WTC11 (cell line): ENCODE results near the gene CLN5. TPM values are rescaled to one million over a fixed set of nuclear protein-coding genes. Genes with fewer than 3 reads are reported as not detected.

Experiments
- CBFB ChIP-seq: sonication (generic); formaldehyde crosslinking; IDR thresholded peaks from 2 replicates; pipeline ENCODE4 v1.8.1; 2022; ENCODE audit warnings: mild to moderate bottlenecking, low read depth, missing genetic modification reagents
- ETV6 ChIP-seq: sonication (generic); formaldehyde crosslinking; IDR thresholded peaks from 2 replicates; pipeline ENCODE4 v1.8.1; 2022; ENCODE audit warnings: mild to moderate bottlenecking, missing genetic modification reagents
- GABPB1 ChIP-seq: sonication (generic); formaldehyde crosslinking; IDR thresholded peaks from 2 replicates; pipeline ENCODE4 v1.8.1; 2023; ENCODE audit warnings: mild to moderate bottlenecking, missing genetic modification reagents
- NR1H2 ChIP-seq: sonication (generic); formaldehyde crosslinking; IDR thresholded peaks from 2 replicates; pipeline ENCODE4 v1.9.0; 2021; ENCODE audit warnings: mild to moderate bottlenecking, moderate library complexity, missing genetic modification reagents
- SMAD4 ChIP-seq: sonication (generic); formaldehyde crosslinking; IDR thresholded peaks from 2 replicates; pipeline ENCODE4 v1.8.0; 2022; ENCODE audit warnings: mild to moderate bottlenecking, missing genetic modification reagents
- ZNF121 ChIP-seq: sonication (generic); formaldehyde crosslinking; IDR thresholded peaks from 2 replicates; pipeline ENCODE4 v1.8.0; 2023; ENCODE audit warnings: missing genetic modification reagents
- ZNF219 ChIP-seq: sonication (generic); formaldehyde crosslinking; IDR thresholded peaks from 2 replicates; pipeline ENCODE4 v1.8.0; 2023; ENCODE audit warnings: missing genetic modification reagents, mild to moderate bottlenecking, borderline replicate concordance
- total RNA-seq: library from RNA; stranded (reverse); gene quantifications from 3 replicates; pipeline ENCODE4 v1.2.3, GENCODE V29; 2021
- TF ChIP-seq, protein P1 (sequence below): sonication (generic); formaldehyde crosslinking; IDR thresholded peaks from 2 replicates; pipeline ENCODE4 v1.8.0; 2023; ENCODE audit warnings: missing genetic modification reagents, mild to moderate bottlenecking, borderline replicate concordance
- TF ChIP-seq, protein P2 (sequence below): fragments of 250-450 bp; sonication (Bioruptor Pico); conservative IDR thresholded peaks from 2 replicates; pipeline ENCODE4 v1.9.0; 2021; ENCODE audit warnings: mild to moderate bottlenecking
- TF ChIP-seq, protein P3 (sequence below): sonication (generic); formaldehyde crosslinking; IDR thresholded peaks from 2 replicates; pipeline ENCODE4 v1.8.1; 2023; ENCODE audit warnings: mild to moderate bottlenecking, missing genetic modification reagents, borderline replicate concordance
- TF ChIP-seq, protein P4 (sequence below): sonication (generic); formaldehyde crosslinking; IDR thresholded peaks from 2 replicates; pipeline ENCODE4 v1.8.1; 2023; ENCODE audit warnings: mild to moderate bottlenecking, missing genetic modification reagents
- TF ChIP-seq, protein P5 (sequence below): fragments of 250-450 bp; sonication (Bioruptor Pico); IDR thresholded peaks from 2 replicates; pipeline ENCODE4 v1.9.0; 2021; ENCODE audit warnings: mild to moderate bottlenecking
- TF ChIP-seq, protein P6 (sequence below): sonication (generic); formaldehyde crosslinking; IDR thresholded peaks from 2 replicates; pipeline ENCODE4 v1.8.1; 2023; ENCODE audit warnings: mild to moderate bottlenecking, missing genetic modification reagents, moderate library complexity
- TF ChIP-seq, protein P7 (sequence below): sonication (generic); formaldehyde crosslinking; IDR thresholded peaks from 2 replicates; pipeline ENCODE4 v1.8.0; 2022; ENCODE audit warnings: missing genetic modification reagents
- TF ChIP-seq, protein P8 (sequence below): fragments of 200-600 bp; IDR thresholded peaks from 2 replicates; pipeline ENCODE4 v1.8.0; 2022; ENCODE audit warnings: antibody characterized with exemption
- TF ChIP-seq, protein P9 (sequence below): sonication (generic); formaldehyde crosslinking; IDR thresholded peaks from 2 replicates; pipeline ENCODE4 v1.8.1; 2022; ENCODE audit warnings: low read depth, missing genetic modification reagents, borderline replicate concordance

The CLN5 gene
- total RNA-seq, 1 experiment from 2014 or later = 9.2 TPM

DNA sequence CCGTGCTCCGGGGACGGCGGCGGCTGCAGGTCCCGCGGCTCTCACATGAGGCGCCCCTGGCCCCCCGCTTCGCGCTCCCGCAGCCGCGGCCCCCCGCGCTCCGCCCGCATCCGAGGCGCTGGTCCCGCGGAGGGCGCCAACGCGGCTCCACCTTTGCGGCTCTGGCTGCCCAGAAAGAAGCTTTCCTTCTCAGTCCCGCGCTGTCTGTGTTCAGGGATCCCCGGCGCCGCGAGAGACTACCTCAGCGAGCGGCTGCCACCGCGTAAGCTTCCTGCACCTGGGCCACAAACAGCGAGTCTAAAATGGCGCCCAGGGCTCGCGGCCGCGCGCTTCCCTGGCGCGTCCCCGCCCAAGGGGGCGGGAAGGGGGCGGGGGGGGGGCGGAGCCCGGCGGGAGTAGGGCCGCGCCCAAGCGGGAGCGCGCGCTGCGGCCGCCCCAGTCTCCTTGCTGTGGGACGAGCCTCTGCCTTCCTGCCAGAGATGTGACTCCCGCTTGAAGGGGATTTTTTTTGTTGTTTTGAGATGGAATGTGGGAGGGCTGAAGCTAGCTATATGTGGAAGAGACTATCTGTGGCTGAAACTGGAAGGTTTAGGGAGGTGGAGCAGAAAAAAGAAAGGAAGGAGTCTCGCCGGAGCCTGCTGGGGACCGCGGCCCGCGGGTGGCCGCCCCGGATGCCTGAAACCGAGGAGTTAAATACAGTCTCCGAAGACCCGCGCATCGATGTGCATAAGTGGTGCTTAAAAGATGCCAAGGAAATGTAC is 35.2 kb downstream of the CLN5 start, which contains the start of gene FBXL3 (continued):
- TF ChIP-seq, protein P1, sequence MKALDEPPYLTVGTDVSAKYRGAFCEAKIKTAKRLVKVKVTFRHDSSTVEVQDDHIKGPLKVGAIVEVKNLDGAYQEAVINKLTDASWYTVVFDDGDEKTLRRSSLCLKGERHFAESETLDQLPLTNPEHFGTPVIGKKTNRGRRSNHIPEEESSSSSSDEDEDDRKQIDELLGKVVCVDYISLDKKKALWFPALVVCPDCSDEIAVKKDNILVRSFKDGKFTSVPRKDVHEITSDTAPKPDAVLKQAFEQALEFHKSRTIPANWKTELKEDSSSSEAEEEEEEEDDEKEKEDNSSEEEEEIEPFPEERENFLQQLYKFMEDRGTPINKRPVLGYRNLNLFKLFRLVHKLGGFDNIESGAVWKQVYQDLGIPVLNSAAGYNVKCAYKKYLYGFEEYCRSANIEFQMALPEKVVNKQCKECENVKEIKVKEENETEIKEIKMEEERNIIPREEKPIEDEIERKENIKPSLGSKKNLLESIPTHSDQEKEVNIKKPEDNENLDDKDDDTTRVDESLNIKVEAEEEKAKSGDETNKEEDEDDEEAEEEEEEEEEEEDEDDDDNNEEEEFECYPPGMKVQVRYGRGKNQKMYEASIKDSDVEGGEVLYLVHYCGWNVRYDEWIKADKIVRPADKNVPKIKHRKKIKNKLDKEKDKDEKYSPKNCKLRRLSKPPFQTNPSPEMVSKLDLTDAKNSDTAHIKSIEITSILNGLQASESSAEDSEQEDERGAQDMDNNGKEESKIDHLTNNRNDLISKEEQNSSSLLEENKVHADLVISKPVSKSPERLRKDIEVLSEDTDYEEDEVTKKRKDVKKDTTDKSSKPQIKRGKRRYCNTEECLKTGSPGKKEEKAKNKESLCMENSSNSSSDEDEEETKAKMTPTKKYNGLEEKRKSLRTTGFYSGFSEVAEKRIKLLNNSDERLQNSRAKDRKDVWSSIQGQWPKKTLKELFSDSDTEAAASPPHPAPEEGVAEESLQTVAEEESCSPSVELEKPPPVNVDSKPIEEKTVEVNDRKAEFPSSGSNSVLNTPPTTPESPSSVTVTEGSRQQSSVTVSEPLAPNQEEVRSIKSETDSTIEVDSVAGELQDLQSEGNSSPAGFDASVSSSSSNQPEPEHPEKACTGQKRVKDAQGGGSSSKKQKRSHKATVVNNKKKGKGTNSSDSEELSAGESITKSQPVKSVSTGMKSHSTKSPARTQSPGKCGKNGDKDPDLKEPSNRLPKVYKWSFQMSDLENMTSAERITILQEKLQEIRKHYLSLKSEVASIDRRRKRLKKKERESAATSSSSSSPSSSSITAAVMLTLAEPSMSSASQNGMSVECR (CRISPR knock-in tag) = no peak
- no peak for TF ChIP-seq CBFB (CRISPR knock-in tag)
- TF ChIP-seq, protein P2, sequence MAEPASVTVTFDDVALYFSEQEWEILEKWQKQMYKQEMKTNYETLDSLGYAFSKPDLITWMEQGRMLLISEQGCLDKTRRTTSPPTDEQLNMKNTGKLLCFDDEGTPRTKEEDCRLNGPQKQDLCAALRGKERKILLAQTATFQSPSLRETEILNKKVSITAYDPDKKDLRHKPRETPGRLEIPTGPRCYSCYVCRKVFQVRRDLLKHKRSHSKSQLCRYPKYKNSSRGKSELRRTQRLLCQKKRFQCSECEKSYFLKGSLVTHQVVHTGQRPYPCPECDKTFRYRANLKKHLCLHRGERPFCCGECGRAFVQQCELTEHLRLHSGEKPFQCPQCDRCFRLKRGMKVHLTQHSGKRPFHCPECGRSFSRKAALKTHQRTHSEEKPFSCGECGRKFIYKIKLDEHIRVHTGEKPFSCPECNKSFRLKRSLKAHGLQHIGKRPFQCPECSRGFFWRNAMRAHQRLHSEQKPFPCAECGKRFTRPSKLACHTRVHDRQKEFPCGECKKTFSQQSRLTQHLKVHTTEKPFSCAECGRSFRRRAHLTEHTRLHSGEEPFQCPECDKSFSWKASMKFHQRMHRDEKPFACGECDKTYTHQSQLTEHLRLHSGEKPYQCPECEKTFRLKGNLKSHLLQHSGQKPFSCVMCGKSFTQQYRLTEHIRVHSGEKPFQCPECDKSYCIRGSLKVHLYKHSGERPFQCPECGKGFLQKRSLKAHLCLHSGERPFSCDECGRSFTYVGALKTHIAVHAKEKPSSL = no peak
- TF ChIP-seq, protein P3, sequence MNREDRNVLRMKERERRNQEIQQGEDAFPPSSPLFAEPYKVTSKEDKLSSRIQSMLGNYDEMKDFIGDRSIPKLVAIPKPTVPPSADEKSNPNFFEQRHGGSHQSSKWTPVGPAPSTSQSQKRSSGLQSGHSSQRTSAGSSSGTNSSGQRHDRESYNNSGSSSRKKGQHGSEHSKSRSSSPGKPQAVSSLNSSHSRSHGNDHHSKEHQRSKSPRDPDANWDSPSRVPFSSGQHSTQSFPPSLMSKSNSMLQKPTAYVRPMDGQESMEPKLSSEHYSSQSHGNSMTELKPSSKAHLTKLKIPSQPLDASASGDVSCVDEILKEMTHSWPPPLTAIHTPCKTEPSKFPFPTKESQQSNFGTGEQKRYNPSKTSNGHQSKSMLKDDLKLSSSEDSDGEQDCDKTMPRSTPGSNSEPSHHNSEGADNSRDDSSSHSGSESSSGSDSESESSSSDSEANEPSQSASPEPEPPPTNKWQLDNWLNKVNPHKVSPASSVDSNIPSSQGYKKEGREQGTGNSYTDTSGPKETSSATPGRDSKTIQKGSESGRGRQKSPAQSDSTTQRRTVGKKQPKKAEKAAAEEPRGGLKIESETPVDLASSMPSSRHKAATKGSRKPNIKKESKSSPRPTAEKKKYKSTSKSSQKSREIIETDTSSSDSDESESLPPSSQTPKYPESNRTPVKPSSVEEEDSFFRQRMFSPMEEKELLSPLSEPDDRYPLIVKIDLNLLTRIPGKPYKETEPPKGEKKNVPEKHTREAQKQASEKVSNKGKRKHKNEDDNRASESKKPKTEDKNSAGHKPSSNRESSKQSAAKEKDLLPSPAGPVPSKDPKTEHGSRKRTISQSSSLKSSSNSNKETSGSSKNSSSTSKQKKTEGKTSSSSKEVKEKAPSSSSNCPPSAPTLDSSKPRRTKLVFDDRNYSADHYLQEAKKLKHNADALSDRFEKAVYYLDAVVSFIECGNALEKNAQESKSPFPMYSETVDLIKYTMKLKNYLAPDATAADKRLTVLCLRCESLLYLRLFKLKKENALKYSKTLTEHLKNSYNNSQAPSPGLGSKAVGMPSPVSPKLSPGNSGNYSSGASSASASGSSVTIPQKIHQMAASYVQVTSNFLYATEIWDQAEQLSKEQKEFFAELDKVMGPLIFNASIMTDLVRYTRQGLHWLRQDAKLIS (CRISPR knock-in tag) = no peak
- TF ChIP-seq, protein P4, sequence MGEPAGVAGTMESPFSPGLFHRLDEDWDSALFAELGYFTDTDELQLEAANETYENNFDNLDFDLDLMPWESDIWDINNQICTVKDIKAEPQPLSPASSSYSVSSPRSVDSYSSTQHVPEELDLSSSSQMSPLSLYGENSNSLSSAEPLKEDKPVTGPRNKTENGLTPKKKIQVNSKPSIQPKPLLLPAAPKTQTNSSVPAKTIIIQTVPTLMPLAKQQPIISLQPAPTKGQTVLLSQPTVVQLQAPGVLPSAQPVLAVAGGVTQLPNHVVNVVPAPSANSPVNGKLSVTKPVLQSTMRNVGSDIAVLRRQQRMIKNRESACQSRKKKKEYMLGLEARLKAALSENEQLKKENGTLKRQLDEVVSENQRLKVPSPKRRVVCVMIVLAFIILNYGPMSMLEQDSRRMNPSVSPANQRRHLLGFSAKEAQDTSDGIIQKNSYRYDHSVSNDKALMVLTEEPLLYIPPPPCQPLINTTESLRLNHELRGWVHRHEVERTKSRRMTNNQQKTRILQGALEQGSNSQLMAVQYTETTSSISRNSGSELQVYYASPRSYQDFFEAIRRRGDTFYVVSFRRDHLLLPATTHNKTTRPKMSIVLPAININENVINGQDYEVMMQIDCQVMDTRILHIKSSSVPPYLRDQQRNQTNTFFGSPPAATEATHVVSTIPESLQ (CRISPR knock-in tag) = no peak
- peak; percentile 74; the same call in 1 of the 2 replicates for TF ChIP-seq ETV6 (CRISPR knock-in tag)
- no peak for TF ChIP-seq ZNF219
- TF ChIP-seq, protein P5, sequence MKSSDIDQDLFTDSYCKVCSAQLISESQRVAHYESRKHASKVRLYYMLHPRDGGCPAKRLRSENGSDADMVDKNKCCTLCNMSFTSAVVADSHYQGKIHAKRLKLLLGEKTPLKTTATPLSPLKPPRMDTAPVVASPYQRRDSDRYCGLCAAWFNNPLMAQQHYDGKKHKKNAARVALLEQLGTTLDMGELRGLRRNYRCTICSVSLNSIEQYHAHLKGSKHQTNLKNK (CRISPR knock-in tag) = no peak
- TF ChIP-seq SMAD4 (CRISPR knock-in tag) = no peak
- TF ChIP-seq GABPB1 (CRISPR knock-in tag) = no peak; the same call in 1 of the 2 replicates
- TF ChIP-seq ZNF121 = no peak
- TF ChIP-seq, protein P6, sequence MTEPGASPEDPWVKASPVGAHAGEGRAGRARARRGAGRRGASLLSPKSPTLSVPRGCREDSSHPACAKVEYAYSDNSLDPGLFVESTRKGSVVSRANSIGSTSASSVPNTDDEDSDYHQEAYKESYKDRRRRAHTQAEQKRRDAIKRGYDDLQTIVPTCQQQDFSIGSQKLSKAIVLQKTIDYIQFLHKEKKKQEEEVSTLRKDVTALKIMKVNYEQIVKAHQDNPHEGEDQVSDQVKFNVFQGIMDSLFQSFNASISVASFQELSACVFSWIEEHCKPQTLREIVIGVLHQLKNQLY (CRISPR knock-in tag) = no peak
- TF ChIP-seq, protein P7, sequence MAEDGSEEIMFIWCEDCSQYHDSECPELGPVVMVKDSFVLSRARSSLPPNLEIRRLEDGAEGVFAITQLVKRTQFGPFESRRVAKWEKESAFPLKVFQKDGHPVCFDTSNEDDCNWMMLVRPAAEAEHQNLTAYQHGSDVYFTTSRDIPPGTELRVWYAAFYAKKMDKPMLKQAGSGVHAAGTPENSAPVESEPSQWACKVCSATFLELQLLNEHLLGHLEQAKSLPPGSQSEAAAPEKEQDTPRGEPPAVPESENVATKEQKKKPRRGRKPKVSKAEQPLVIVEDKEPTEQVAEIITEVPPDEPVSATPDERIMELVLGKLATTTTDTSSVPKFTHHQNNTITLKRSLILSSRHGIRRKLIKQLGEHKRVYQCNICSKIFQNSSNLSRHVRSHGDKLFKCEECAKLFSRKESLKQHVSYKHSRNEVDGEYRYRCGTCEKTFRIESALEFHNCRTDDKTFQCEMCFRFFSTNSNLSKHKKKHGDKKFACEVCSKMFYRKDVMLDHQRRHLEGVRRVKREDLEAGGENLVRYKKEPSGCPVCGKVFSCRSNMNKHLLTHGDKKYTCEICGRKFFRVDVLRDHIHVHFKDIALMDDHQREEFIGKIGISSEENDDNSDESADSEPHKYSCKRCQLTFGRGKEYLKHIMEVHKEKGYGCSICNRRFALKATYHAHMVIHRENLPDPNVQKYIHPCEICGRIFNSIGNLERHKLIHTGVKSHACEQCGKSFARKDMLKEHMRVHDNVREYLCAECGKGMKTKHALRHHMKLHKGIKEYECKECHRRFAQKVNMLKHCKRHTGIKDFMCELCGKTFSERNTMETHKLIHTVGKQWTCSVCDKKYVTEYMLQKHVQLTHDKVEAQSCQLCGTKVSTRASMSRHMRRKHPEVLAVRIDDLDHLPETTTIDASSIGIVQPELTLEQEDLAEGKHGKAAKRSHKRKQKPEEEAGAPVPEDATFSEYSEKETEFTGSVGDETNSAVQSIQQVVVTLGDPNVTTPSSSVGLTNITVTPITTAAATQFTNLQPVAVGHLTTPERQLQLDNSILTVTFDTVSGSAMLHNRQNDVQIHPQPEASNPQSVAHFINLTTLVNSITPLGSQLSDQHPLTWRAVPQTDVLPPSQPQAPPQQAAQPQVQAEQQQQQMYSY = no peak
- TF ChIP-seq, protein P8, sequence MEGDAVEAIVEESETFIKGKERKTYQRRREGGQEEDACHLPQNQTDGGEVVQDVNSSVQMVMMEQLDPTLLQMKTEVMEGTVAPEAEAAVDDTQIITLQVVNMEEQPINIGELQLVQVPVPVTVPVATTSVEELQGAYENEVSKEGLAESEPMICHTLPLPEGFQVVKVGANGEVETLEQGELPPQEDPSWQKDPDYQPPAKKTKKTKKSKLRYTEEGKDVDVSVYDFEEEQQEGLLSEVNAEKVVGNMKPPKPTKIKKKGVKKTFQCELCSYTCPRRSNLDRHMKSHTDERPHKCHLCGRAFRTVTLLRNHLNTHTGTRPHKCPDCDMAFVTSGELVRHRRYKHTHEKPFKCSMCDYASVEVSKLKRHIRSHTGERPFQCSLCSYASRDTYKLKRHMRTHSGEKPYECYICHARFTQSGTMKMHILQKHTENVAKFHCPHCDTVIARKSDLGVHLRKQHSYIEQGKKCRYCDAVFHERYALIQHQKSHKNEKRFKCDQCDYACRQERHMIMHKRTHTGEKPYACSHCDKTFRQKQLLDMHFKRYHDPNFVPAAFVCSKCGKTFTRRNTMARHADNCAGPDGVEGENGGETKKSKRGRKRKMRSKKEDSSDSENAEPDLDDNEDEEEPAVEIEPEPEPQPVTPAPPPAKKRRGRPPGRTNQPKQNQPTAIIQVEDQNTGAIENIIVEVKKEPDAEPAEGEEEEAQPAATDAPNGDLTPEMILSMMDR = no peak
- no peak for TF ChIP-seq NR1H2 (CRISPR knock-in tag)
- TF ChIP-seq, protein P9, sequence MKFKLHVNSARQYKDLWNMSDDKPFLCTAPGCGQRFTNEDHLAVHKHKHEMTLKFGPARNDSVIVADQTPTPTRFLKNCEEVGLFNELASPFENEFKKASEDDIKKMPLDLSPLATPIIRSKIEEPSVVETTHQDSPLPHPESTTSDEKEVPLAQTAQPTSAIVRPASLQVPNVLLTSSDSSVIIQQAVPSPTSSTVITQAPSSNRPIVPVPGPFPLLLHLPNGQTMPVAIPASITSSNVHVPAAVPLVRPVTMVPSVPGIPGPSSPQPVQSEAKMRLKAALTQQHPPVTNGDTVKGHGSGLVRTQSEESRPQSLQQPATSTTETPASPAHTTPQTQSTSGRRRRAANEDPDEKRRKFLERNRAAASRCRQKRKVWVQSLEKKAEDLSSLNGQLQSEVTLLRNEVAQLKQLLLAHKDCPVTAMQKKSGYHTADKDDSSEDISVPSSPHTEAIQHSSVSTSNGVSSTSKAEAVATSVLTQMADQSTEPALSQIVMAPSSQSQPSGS (CRISPR knock-in tag) = no peak
